Measurements from ENCODE around the gene SERTAD3. TPM values are rescaled to one million over a fixed set of nuclear protein-coding genes. Genes with fewer than 3 reads are reported as not detected.
A peak's percentile ranks its signal among the peaks of the same experiment; 100 is the strongest.

SERTAD3 gene
- total and polyA plus RNA-seq, 2 donors (not counting 3 experiments of a cell fraction or from before 2014, with no cell fraction given) = 13.3 to 29.9 TPM

DNA sequence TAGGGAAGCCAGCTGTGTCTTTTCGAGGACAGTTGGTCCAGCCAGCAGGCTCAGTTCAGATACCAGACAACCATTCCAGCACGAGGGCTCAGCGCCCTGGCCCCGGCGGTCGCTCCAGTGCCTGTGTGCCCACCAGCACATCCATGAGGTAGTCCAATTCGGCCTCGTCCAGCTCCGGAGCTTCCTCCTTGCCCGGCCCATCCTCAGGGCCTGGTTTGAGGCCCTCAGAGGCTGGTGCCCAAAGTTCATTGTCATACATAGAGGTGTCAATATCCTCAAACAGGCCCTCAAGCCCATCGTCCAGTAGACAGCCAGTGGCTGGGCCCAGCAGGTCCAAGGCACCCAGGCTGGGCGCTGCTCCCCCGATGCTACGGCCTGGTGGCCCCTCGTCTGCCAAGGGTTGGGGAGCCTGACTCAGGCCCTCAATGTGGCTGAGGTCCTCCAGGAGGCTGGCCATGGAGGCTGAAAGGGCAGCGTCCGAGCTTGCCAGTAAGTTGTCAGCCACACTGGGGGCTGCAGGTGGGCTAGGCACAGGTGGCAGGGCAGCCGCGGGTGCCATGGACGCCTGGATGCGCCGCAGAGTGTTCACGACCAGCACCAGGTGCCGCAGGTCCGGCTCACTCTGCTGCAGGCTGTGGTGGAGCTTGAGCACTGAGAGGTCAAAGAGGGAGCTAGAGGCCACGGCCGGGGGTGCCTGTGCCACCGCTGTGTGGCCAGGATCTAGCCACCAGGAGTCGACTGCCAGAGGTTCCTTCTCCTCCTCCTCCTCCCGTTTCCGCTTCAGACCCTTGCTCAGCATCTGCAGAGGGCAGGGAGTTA lies 21.2 kb downstream of the SERTAD3 start:
- H3K4me3 ChIP-seq (replicated peaks in 1 of 3; ENCODE audit: insufficient read depth in 1 of 3, low read depth in 1 of 3, low read length in 3 of 3) = no peak overlapping the region
- FAIRE-seq = peak; percentile 38
- intact Hi-C loops (cut with micrococcal nuclease) (loop anchor here (5.0 kb wide), 1 partner anchor 76 kb away; the partner anchor contains the start of genes C19orf47 and PLD3), dilution Hi-C loops (cut with MboI; ENCODE audit: extremely low pct_ligation_motif_present, low sequenced_read_pairs) (no loop called here)
- POLR2A ChIA-PET = no interaction called here
- H3K9me1 ChIP-seq (replicated peaks; ENCODE audit: control insufficient read depth, extremely low read depth, insufficient read depth, low read length) = no peaks in the 10 kb centered on the region
- H3K27me3 ChIP-seq (ENCODE audit: control insufficient read depth in 2 of 2, insufficient read depth in 2 of 2, low read length in 2 of 2) = no peaks in the 10 kb centered on the region
- H2AFZ ChIP-seq (ENCODE audit: low read depth, low read length) = no peak overlapping the region
- no peak overlapping the region for H3K4me2 ChIP-seq (ENCODE audit: insufficient read depth, low read length)
- no peak overlapping the region for H3K9ac ChIP-seq (replicated peaks; ENCODE audit: extremely low read depth, insufficient read depth, low read length)
- H3K4me1 ChIP-seq (ENCODE audit: control insufficient read depth, extremely low read depth, insufficient read depth, low read length) = peaks cover 19% of the 10 kb centered on the region
- peaks cover 8 to 9% of the 10 kb centered on the region in 2 experiments for H3K36me3 ChIP-seq (ENCODE audit: control insufficient read depth in 2 of 2, extremely low read depth in 1 of 2, insufficient read depth in 2 of 2, low read length in 2 of 2)
- CTCF ChIA-PET = interaction anchor here (0.7 to 1.9 kb wide), 3 partner anchors 24 to 118 kb away, joined by 3 to 6 read pairs (median 3); no protein-coding TSS in a partner anchor
- BruUV-seq (replicated peaks) = no TSS peak
- no peak for DNase-seq (ENCODE audit: low read depth, low spot score)
- no peaks in the 10 kb centered on the region for H3K9me3 ChIP-seq (replicated peaks; ENCODE audit: control insufficient read depth, insufficient read depth, low read length)
- TF ChIP-seq, protein P1, sequence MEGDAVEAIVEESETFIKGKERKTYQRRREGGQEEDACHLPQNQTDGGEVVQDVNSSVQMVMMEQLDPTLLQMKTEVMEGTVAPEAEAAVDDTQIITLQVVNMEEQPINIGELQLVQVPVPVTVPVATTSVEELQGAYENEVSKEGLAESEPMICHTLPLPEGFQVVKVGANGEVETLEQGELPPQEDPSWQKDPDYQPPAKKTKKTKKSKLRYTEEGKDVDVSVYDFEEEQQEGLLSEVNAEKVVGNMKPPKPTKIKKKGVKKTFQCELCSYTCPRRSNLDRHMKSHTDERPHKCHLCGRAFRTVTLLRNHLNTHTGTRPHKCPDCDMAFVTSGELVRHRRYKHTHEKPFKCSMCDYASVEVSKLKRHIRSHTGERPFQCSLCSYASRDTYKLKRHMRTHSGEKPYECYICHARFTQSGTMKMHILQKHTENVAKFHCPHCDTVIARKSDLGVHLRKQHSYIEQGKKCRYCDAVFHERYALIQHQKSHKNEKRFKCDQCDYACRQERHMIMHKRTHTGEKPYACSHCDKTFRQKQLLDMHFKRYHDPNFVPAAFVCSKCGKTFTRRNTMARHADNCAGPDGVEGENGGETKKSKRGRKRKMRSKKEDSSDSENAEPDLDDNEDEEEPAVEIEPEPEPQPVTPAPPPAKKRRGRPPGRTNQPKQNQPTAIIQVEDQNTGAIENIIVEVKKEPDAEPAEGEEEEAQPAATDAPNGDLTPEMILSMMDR (IDR thresholded peaks at IDR 0.05; ENCODE audit: extremely low read depth in 1 of 2, insufficient read depth in 1 of 2, low read depth in 1 of 2, low read length in 2 of 2) = no peak
- TF ChIP-seq POLR2A (IDR thresholded peaks at IDR 0.05; ENCODE audit: low read depth, low read length) (no peak), GATA2 (IDR thresholded peaks at IDR 0.05; ENCODE audit: insufficient read depth, insufficient read length, low read depth, low read length) (no peak), MYC (IDR thresholded peaks at IDR 0.05; ENCODE audit: low read depth, low read length) (no peak), FOS (IDR thresholded peaks at IDR 0.05; ENCODE audit: borderline replicate concordance, insufficient read depth, low read length) (no peak), MAX (IDR thresholded peaks at IDR 0.05; ENCODE audit: insufficient read depth, insufficient read length) (no peak), JUN (IDR thresholded peaks at IDR 0.05; ENCODE audit: borderline replicate concordance, insufficient read depth, insufficient read length, low read depth) (no peak), EZH2 (IDR thresholded peaks at IDR 0.05; ENCODE audit: borderline replicate concordance, low read depth, low read length, severe bottlenecking) (no peak), POLR2AphosphoS5 (IDR thresholded peaks at IDR 0.05; ENCODE audit: insufficient read depth, low read depth, low read length) (no peak)
- H4K20me1 ChIP-seq (replicated peaks; ENCODE audit: control insufficient read depth, extremely low read depth, insufficient read depth, low read length) = no peaks in the 10 kb centered on the region
- peaks cover 30% of the 10 kb centered on the region for H3K79me2 ChIP-seq (ENCODE audit: control insufficient read depth, insufficient read depth, low read length)
- H3K27ac ChIP-seq (ENCODE audit: insufficient read depth, low read depth, low read length) = no peak overlapping the region

Data from endothelial cell of umbilical vein (primary cell).